ENCODE measurements around the gene GYG2.

- TF ChIP-seq, protein P1, sequence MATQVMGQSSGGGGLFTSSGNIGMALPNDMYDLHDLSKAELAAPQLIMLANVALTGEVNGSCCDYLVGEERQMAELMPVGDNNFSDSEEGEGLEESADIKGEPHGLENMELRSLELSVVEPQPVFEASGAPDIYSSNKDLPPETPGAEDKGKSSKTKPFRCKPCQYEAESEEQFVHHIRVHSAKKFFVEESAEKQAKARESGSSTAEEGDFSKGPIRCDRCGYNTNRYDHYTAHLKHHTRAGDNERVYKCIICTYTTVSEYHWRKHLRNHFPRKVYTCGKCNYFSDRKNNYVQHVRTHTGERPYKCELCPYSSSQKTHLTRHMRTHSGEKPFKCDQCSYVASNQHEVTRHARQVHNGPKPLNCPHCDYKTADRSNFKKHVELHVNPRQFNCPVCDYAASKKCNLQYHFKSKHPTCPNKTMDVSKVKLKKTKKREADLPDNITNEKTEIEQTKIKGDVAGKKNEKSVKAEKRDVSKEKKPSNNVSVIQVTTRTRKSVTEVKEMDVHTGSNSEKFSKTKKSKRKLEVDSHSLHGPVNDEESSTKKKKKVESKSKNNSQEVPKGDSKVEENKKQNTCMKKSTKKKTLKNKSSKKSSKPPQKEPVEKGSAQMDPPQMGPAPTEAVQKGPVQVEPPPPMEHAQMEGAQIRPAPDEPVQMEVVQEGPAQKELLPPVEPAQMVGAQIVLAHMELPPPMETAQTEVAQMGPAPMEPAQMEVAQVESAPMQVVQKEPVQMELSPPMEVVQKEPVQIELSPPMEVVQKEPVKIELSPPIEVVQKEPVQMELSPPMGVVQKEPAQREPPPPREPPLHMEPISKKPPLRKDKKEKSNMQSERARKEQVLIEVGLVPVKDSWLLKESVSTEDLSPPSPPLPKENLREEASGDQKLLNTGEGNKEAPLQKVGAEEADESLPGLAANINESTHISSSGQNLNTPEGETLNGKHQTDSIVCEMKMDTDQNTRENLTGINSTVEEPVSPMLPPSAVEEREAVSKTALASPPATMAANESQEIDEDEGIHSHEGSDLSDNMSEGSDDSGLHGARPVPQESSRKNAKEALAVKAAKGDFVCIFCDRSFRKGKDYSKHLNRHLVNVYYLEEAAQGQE (IDR thresholded peaks at IDR 0.05; ENCODE audit: unreplicated experiment) = no peak
- TF ChIP-seq ZNF462 (CRISPR knock-in tag; IDR thresholded peaks at IDR 0.05) = no peak
- no peak for TF ChIP-seq CTCF (conservative IDR thresholded peaks at IDR 0.05; ENCODE audit: low read depth in 2 of 2)
Measured at GRCh38 chrX:2788980-2789379, 39.8 kb upstream of the GYG2 start.
